ENCODE results near the gene TOP1.

DNA sequence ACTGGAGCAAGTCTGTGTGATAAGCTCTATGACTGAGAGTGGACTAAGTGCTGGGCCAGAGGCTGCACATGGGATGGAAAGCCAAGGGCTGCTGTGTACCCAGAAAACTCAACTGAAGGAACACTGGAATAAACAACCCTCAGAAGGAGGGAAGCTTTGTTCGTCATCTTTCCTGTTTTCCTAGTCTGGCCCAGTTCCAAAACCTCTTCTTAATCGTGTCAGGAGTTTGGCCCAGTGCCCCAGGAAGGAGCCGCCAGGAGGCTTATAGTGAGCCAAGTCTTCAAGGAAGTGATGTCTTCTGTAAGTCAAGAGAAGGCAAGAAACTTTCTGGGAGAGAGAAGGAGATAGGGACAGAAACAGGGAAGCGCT is 23.3 kb upstream of the TOP1 start:
- TF ChIP-seq, protein P1, sequence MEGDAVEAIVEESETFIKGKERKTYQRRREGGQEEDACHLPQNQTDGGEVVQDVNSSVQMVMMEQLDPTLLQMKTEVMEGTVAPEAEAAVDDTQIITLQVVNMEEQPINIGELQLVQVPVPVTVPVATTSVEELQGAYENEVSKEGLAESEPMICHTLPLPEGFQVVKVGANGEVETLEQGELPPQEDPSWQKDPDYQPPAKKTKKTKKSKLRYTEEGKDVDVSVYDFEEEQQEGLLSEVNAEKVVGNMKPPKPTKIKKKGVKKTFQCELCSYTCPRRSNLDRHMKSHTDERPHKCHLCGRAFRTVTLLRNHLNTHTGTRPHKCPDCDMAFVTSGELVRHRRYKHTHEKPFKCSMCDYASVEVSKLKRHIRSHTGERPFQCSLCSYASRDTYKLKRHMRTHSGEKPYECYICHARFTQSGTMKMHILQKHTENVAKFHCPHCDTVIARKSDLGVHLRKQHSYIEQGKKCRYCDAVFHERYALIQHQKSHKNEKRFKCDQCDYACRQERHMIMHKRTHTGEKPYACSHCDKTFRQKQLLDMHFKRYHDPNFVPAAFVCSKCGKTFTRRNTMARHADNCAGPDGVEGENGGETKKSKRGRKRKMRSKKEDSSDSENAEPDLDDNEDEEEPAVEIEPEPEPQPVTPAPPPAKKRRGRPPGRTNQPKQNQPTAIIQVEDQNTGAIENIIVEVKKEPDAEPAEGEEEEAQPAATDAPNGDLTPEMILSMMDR (IDR thresholded peaks at IDR 0.05) = no peak
- no peak for TF ChIP-seq POLR2A (IDR thresholded peaks at IDR 0.05)
